ENCODE results near the gene SVOP.

SVOP gene

GRCh38 chr12:108933949-108934348 lies 86.9 kb downstream of the SVOP start:
- no peak for DNase-seq

DNA sequence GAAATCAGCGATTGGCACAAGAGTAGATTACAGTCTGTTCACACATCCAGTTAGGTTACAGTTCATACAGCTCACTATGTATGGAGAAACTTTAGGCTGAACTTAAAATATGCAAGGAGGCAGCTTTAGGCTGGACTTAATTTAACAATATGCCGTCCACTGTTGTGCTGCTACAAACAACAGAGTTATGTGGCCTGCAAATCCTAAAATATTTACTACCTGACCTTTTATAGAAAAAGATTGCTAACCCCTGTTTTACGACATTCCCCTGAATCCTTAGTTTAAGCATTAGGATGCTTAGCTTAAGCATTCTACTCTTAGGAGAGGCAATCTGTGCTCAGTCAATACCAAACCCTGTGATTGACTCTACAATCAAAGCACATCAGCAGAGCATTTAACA lies 90.1 kb downstream of the SVOP start:
- DNase-seq, result no peak

GRCh38 chr12:108930155-108930554 lies 90.7 kb downstream of the SVOP start:
- no peak for DNase-seq

GRCh38 chr12:108928695-108929094 lies 92.2 kb downstream of the SVOP start:
- DNase-seq, result no peak

- no peak for DNase-seq
These were observed 98.0 kb downstream of the SVOP start for GRCh38 chr12:108922918-108923317.

- no peak for DNase-seq
These were observed 98.9 kb downstream of the SVOP start for GRCh38 chr12:108921946-108922345.

GRCh38 chr12:108918960-108919642 lies 101.8 kb downstream of the SVOP start:
- DNase-seq, result no peak

- DNase-seq, result peak in 1 of 14 donors; percentile 49
These were observed 102.7 kb downstream of the SVOP start for GRCh38 chr12:108918206-108918605.

- DNase-seq, result no peak
These were observed 104.5 kb downstream of the SVOP start for GRCh38 chr12:108916336-108916735.

GRCh38 chr12:108915632-108916133 lies 105.2 kb downstream of the SVOP start:
- no peak for DNase-seq

GRCh38 chr12:108914121-108914531 lies 106.7 kb downstream of the SVOP start:
- DNase-seq, result peak in 4 of 14 donors; percentile 10 to 23 (median 17)

DNA sequence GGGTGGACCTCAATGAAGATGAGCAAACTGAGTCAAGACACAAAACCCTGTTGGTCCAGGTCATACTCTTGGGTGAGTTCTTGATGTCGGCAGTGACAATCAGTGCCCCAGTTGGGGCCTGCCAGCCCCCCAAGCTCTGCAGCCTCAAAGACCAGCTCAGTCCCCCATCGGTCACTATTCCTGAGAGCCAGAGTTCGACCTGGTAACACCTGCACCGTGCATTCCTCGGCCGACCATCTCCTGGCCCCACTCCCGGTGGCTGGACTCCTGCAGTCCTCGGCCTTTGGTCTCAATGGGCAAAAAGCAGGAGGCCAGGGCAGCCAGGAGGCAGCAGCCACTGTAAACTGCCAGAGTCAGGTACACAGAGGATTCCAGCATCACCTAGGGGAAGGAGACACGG lies 108.5 kb downstream of the SVOP start:
- no peak for DNase-seq

- DNase-seq, result no peak
These were observed 109.0 kb downstream of the SVOP start for GRCh38 chr12:108911915-108912314.

GRCh38 chr12:108910336-108910735 lies 110.5 kb downstream of the SVOP start:
- DNase-seq, result peak in 8 of 14 donors; percentile 7 to 66 (median 21)

- DNase-seq, result peak in 4 of 14 donors; percentile 8 to 39 (median 19)
These were observed 113.0 kb downstream of the SVOP start for GRCh38 chr12:108907839-108908351.

DNA sequence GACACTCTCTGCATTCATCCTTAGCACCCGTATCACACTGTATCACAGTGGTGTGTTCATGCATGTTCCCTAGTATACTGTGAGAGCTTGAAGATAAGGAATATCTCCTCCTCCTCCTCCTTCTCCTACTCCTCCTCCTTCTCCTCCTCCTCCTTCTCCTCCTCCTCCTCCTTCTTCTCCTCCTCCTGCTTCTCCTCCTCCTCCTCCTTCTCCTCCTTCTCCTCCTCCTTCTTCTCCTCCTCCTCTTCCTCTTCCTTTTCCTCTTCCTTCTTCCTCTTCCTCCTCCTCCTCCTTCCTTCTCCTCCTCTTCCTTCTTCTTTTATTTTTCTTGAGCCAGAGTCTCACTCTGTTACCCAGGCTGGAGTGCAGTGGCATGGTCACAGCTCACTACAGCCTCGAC lies 113.9 kb downstream of the SVOP start:
- no peak for DNase-seq

DNA sequence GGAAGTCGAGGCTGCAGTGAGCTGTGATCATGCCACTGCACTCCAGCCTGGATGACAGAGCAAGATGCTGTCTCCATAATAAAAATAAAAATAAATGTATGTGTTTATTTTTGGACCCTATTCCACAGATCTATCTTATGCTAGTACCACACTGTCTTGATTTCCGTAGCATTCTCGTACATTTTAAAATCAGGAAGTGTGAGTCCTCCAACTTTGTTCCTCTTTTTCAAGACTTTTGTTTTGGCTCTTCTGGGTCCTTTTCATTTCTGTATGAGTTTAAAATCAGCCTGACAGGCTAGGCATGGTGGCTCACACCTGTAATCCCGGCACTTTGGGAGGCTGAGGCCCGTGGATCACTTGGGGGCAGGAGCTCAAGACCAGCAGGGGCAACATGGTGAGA lies 115.1 kb downstream of the SVOP start:
- DNase-seq, result no peak

DNA sequence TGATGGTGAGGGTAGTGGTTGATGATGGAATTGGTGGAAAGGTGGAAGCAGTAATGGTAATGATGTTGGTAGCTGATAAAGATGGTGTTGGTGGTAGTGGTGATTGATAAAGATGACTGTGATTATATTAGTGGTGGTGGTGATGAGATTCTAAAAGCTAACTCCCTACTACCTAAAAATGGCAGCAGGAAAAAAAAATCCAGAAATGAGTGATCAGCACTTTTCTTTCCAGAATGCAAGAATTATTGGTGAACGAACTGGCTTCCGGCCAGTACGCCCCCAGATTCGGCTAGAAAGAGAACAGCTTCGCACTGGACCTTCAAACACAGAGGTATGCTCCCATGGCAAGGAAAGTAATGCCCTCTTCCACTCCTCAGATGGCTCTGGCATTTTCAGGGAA lies 121.7 kb downstream of the SVOP start:
- no peak for DNase-seq

GRCh38 chr12:108896817-108897216 lies 124.1 kb downstream of the SVOP start:
- no peak for DNase-seq

DNA sequence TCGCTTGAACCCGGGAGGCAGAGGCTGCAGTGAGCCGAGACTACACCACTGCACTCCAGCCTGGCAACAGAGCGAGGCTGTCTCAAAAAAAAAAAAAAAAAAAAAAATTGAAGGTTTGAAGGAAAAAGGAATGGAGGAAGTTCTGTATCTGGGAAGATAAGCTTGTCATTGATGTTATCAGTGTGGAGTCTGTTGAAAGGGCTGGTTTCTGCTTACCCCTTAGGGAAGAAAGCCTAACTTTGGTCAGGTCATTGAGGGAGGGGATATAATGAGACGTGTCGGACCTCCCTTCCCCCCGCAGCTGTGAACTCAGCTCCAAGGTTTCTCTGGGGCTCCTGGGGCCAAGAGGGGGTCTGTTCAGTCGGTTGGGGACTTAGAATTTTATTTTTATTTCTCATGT lies 124.5 kb downstream of the SVOP start:
- DNase-seq, result no peak

- DNase-seq, result no peak
These were observed 125.6 kb downstream of the SVOP start for GRCh38 chr12:108895220-108895802.

GRCh38 chr12:108890208-108890607 lies 130.7 kb downstream of the SVOP start:
- no peak for DNase-seq

DNA sequence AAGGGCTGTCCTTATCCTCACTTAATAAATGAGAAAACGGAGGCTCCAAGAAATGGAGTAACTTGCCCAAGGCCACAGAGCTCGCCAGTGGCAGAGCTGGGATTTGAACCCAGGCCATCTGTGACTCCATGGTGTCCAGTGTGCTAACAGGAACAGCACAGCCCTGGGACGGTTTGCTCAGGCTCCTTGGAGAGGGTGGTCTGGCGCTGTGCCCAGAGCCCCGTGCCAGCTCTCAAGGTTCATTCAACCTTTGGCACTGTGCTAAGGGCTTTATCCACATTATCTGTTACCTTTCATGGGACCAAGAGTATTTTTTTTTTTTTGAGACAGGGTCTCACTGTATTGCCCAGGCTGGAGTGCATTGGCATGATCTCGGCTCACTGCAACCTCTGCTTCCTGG lies 132.8 kb downstream of the SVOP start:
- peak in 2 of 14 donors; percentile 8 to 22 for DNase-seq

Measured in C1 segment of cervical spinal cord (tissue), 14 donors.